ENCODE measurements around the gene SLC3A2. TPM values are rescaled to one million over a fixed set of nuclear protein-coding genes. Genes with fewer than 3 reads are reported as not detected.
"Not testable (repeated sequence)": the region's sequence is repeated elsewhere in the genome, so short reads cannot be mapped to it uniquely, and the experiment has no call there.

Gene SLC3A2
- polyA plus RNA-seq, 1 donor, result 29.9 TPM

GRCh38 chr11:62930666-62931065 lies 50.0 kb downstream of the SLC3A2 start:
- DNase-seq (ENCODE audit: low read depth), result no peak

GRCh38 chr11:62931499-62932278 lies 51.0 kb downstream of the SLC3A2 start:
- no peak for DNase-seq (ENCODE audit: low read depth)

GRCh38 chr11:62933285-62933684 lies 52.6 kb downstream of the SLC3A2 start:
- DNase-seq (ENCODE audit: low read depth), result no peak

GRCh38 chr11:62933750-62934495 lies 53.2 kb downstream of the SLC3A2 start:
- DNase-seq (ENCODE audit: low read depth), result no peak

GRCh38 chr11:62934496-62934785 lies 53.7 kb downstream of the SLC3A2 start:
- DNase-seq (ENCODE audit: low read depth), result no peak

GRCh38 chr11:62937528-62937927 lies 56.8 kb downstream of the SLC3A2 start:
- DNase-seq (ENCODE audit: low read depth), result not testable (repeated sequence)

Other genes starting within 250 kb of the SLC3A2 start
- gene GANAB, start 234.3 kb upstream of the SLC3A2 start, polyA plus RNA-seq (ENCODE audit: insufficient read length), result 142 TPM
- 10.9 TPM for gene INTS5, start 227.6 kb upstream of the SLC3A2 start, polyA plus RNA-seq (ENCODE audit: insufficient read length)
- 29.4 TPM for gene C11orf98, start 215.7 kb upstream of the SLC3A2 start, polyA plus RNA-seq (ENCODE audit: insufficient read length)
- 2.8 TPM for gene CSKMT, start 215.6 kb upstream of the SLC3A2 start, polyA plus RNA-seq (ENCODE audit: insufficient read length)
- 5.5 TPM for gene UQCC3, start 209.2 kb upstream of the SLC3A2 start, polyA plus RNA-seq (ENCODE audit: insufficient read length)
- gene LBHD1, start 208.6 kb upstream of the SLC3A2 start, polyA plus RNA-seq (ENCODE audit: insufficient read length), result 5.8 TPM
- 145 TPM for gene UBXN1, start 201.8 kb upstream of the SLC3A2 start, polyA plus RNA-seq (ENCODE audit: insufficient read length)
- gene LRRN4CL, start 191.4 kb upstream of the SLC3A2 start, polyA plus RNA-seq (ENCODE audit: insufficient read length), result 18.8 TPM
- gene BSCL2, start 173.5 kb upstream of the SLC3A2 start, polyA plus RNA-seq (ENCODE audit: insufficient read length), result 16.5 TPM
- 0.68 TPM for gene GNG3, start 173.2 kb upstream of the SLC3A2 start, polyA plus RNA-seq (ENCODE audit: insufficient read length)
- gene HNRNPUL2, start 153.4 kb upstream of the SLC3A2 start, polyA plus RNA-seq (ENCODE audit: insufficient read length), result 41.3 TPM
- 28.2 TPM for gene TTC9C, start 152.4 kb upstream of the SLC3A2 start, polyA plus RNA-seq (ENCODE audit: insufficient read length)
- 4.1 TPM for gene ZBTB3, start 126.7 kb upstream of the SLC3A2 start, polyA plus RNA-seq (ENCODE audit: insufficient read length)
- 83.2 TPM for gene POLR2G, start 119.3 kb upstream of the SLC3A2 start, polyA plus RNA-seq (ENCODE audit: insufficient read length)
- gene TAF6L, start 109.5 kb upstream of the SLC3A2 start, polyA plus RNA-seq (ENCODE audit: insufficient read length), result 17.0 TPM
- gene TMEM179B, start 93.5 kb upstream of the SLC3A2 start, polyA plus RNA-seq (ENCODE audit: insufficient read length), result 27.2 TPM
- gene TMEM223, start 88.9 kb upstream of the SLC3A2 start, polyA plus RNA-seq (ENCODE audit: insufficient read length), result 15.5 TPM
- 64.5 TPM for gene NXF1, start 75.5 kb upstream of the SLC3A2 start, polyA plus RNA-seq (ENCODE audit: insufficient read length)
- 32.0 TPM for gene STX5, start 48.8 kb upstream of the SLC3A2 start, polyA plus RNA-seq (ENCODE audit: insufficient read length)
- gene TEX54, start 48.1 kb upstream of the SLC3A2 start, polyA plus RNA-seq (ENCODE audit: insufficient read length), result not detected
- gene WDR74, start 41.3 kb upstream of the SLC3A2 start, polyA plus RNA-seq (ENCODE audit: insufficient read length), result 33.1 TPM
- gene CHRM1, start 40.5 kb downstream of the SLC3A2 start, polyA plus RNA-seq (ENCODE audit: insufficient read length), result 0.09 TPM
- not detected for gene SLC22A6, start 104.1 kb downstream of the SLC3A2 start, polyA plus RNA-seq (ENCODE audit: insufficient read length)
- not detected for gene SLC22A8, start 134.9 kb downstream of the SLC3A2 start, polyA plus RNA-seq (ENCODE audit: insufficient read length)

Data from forelimb muscle (tissue), 1 donor.